Bronchial epithelial cell (primary cell): ENCODE results near the gene GARIN5B. TPM values are rescaled to one million over a fixed set of nuclear protein-coding genes. Genes with fewer than 3 reads are reported as not detected.
"Not testable (repeated sequence)": the region's sequence is repeated elsewhere in the genome, so short reads cannot be mapped to it uniquely, and the experiment has no call there.

Source experiments
- DNase-seq: peaks from one replicate; pipeline ENCODE4 v3.0.0-alpha.2; 2010; ENCODE audit warnings: low read depth
- FAIRE-seq: peaks from 2 replicates; lab custom pipeline; 2011; peaks lifted over from hg19 to GRCh38; lab: Jason Lieb, UNC
- H3K27me3 ChIP-seq: 2 replicates; pipeline ENCODE4 v1.5.1; 2011; ENCODE audit warnings: low read length; ENCODE audit not compliant: control insufficient read depth, insufficient read depth
- H3K36me3 ChIP-seq: 2 replicates; pipeline ENCODE4 v1.5.1; 2011; ENCODE audit warnings: low read length; ENCODE audit not compliant: control insufficient read depth, insufficient read depth
- H3K4me3 ChIP-seq: 2 replicates; pipeline ENCODE4 v1.5.1; 2011; ENCODE audit warnings: mild to moderate bottlenecking, low read depth, low read length, control low read depth
- total RNA-seq: library from RNA; depleted of rRNA; stranded (reverse); fragments of >200 nt; gene quantifications from 2 replicates; pipeline ENCODE4 v1.2.1, GENCODE V29; 2014
- TF ChIP-seq, protein P1 (sequence below): IDR thresholded peaks from 2 replicates; pipeline ENCODE4 v1.5.1; 2011; ENCODE audit warnings: mild to moderate bottlenecking, moderate library complexity, low read length, control low read depth, inconsistent platforms; ENCODE audit not compliant: insufficient read depth, severe bottlenecking

GARIN5B gene
- not detected in 2 replicates for total RNA-seq

- TF ChIP-seq, protein P1, sequence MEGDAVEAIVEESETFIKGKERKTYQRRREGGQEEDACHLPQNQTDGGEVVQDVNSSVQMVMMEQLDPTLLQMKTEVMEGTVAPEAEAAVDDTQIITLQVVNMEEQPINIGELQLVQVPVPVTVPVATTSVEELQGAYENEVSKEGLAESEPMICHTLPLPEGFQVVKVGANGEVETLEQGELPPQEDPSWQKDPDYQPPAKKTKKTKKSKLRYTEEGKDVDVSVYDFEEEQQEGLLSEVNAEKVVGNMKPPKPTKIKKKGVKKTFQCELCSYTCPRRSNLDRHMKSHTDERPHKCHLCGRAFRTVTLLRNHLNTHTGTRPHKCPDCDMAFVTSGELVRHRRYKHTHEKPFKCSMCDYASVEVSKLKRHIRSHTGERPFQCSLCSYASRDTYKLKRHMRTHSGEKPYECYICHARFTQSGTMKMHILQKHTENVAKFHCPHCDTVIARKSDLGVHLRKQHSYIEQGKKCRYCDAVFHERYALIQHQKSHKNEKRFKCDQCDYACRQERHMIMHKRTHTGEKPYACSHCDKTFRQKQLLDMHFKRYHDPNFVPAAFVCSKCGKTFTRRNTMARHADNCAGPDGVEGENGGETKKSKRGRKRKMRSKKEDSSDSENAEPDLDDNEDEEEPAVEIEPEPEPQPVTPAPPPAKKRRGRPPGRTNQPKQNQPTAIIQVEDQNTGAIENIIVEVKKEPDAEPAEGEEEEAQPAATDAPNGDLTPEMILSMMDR = no peak
- no peaks in the 10 kb centered on the region for H3K27me3 ChIP-seq
- FAIRE-seq = no peak
These were observed at the start of gene GARIN5B for GRCh38 chr19:55362990-55363716. TSS of gene GARIN5B (minus strand) at chr19:55363260. CDS start at chr19:55363066, 194 bp downstream.

GRCh38 chr19:55410168-55410567 lies 47.1 kb upstream of the GARIN5B start:
- no peaks in the 10 kb centered on the region for H3K27me3 ChIP-seq
- DNase-seq = no peak
- no peak for FAIRE-seq
- no peak overlapping the region for H3K4me3 ChIP-seq
- TF ChIP-seq, protein P1 = no peak
- peaks cover 4% of the 10 kb centered on the region for H3K36me3 ChIP-seq

More at GRCh38 chr19:55362990-55363716, at the start of gene GARIN5B:
- no peak for DNase-seq
- no peaks in the 10 kb centered on the region for H3K36me3 ChIP-seq
- H3K4me3 ChIP-seq = no peak within 1 kb of the TSS

DNA sequence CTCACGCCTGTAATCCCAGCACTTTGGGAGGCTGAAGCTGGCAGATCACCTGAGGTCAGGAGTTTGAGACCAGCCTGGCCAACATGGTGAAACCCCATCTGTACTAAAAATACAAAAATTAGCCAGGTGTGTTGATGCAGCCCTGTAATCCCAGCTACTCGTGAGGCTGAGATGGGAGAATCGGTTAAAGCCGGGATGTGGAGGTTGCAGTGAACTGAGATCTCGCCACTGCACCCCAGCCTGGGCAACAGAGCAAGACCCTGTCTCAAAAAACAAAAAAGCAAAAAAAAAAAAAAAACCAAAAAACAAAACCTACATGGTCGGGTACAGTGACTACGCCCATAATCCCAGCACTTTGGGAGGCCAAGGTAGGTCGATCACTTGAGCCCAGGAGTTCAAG lies 46.1 kb upstream of the GARIN5B start:
- H3K4me3 ChIP-seq, H3K36me3 ChIP-seq, FAIRE-seq, DNase-seq, H3K27me3 ChIP-seq: not testable (repeated sequence)

GRCh38 chr19:55408533-55408872 lies 45.4 kb upstream of the GARIN5B start:
- FAIRE-seq (no peak), DNase-seq (no peak)
- peaks cover 8% of the 10 kb centered on the region for H3K36me3 ChIP-seq
- TF ChIP-seq, protein P1 = no peak
- H3K27me3 ChIP-seq = no peaks in the 10 kb centered on the region
- peak overlapping the region; percentile 76 for H3K4me3 ChIP-seq

GRCh38 chr19:55407800-55408532 lies 44.9 kb upstream of the GARIN5B start:
- Histone ChIP-seq H3K4me3 (peak overlapping the region; percentile 76), H3K27me3 (no peaks in the 10 kb centered on the region), H3K36me3 (peaks cover 10% of the 10 kb centered on the region)
- DNase-seq (peak; percentile 94), FAIRE-seq (no peak)
- TF ChIP-seq, protein P1 = no peak

- not testable (repeated sequence) for DNase-seq, H3K27me3 ChIP-seq, FAIRE-seq
- H3K4me3 ChIP-seq = peak within 1 kb of the TSS; percentile 76
- peaks cover 13% of the 10 kb centered on the region for H3K36me3 ChIP-seq
These were observed 44.4 kb upstream of the GARIN5B start, which contains the start of gene UBE2S for GRCh38 chr19:55407550-55407799. TSS of gene UBE2S (minus strand) at chr19:55407788. CDS start at chr19:55407589, 199 bp downstream.
